ENCODE data around the gene FGGY. TPM values are rescaled to one million over a fixed set of nuclear protein-coding genes. Genes with fewer than 3 reads are reported as not detected.

Gene FGGY
- total and polyA plus RNA-seq, 2 donors (not counting 3 experiments of a cell fraction or from before 2014, with no cell fraction given) = 5.6 to 6.4 TPM

- TF ChIP-seq FOS (IDR thresholded peaks at IDR 0.05; ENCODE audit: borderline replicate concordance, insufficient read depth, low read length) (peak; percentile 80), MYC (IDR thresholded peaks at IDR 0.05; ENCODE audit: low read depth, low read length) (no peak), POLR2AphosphoS5 (IDR thresholded peaks at IDR 0.05; ENCODE audit: insufficient read depth, low read depth, low read length) (no peak), GATA2 (IDR thresholded peaks at IDR 0.05; ENCODE audit: insufficient read depth, insufficient read length, low read depth, low read length) (peak; percentile 70), JUN (IDR thresholded peaks at IDR 0.05; ENCODE audit: borderline replicate concordance, insufficient read depth, insufficient read length, low read depth) (peak; percentile 55)
- Histone ChIP-seq H3K9ac (replicated peaks; ENCODE audit: extremely low read depth, insufficient read depth, low read length) (no peak overlapping the region), H3K27ac (ENCODE audit: insufficient read depth, low read depth, low read length) (no peak overlapping the region), H3K4me3 (replicated peaks in 1 of 3; ENCODE audit: insufficient read depth in 1 of 3, low read depth in 1 of 3, low read length in 3 of 3) (no peak overlapping the region), H3K4me1 (ENCODE audit: control insufficient read depth, extremely low read depth, insufficient read depth, low read length) (peaks cover 20% of the 10 kb centered on the region), H3K9me1 (replicated peaks; ENCODE audit: control insufficient read depth, extremely low read depth, insufficient read depth, low read length) (no peaks in the 10 kb centered on the region), H3K9me3 (replicated peaks; ENCODE audit: control insufficient read depth, insufficient read depth, low read length) (no peaks in the 10 kb centered on the region), H2AFZ (ENCODE audit: low read depth, low read length) (peak overlapping the region; percentile 20), H3K27me3 (ENCODE audit: control insufficient read depth in 2 of 2, insufficient read depth in 2 of 2, low read length in 2 of 2) (no peaks in the 10 kb centered on the region), H3K79me2 (ENCODE audit: control insufficient read depth, insufficient read depth, low read length) (no peaks in the 10 kb centered on the region), H3K36me3 (ENCODE audit: control insufficient read depth in 2 of 2, extremely low read depth in 1 of 2, insufficient read depth in 2 of 2, low read length in 2 of 2) (no peaks in the 10 kb centered on the region), H4K20me1 (replicated peaks; ENCODE audit: control insufficient read depth, extremely low read depth, insufficient read depth, low read length) (no peaks in the 10 kb centered on the region), H3K4me2 (ENCODE audit: insufficient read depth, low read length) (no peak overlapping the region)
- BruUV-seq (replicated peaks) = no TSS peak
- ChIA-PET CTCF (interaction anchor here (2.9 kb wide), 1 partner anchor 15 kb away, joined by 7 read pairs; no protein-coding TSS in a partner anchor), POLR2A (no interaction called here)
- peak; percentile 13 for DNase-seq (ENCODE audit: low read depth, low spot score)
- intact Hi-C loops (cut with micrococcal nuclease) = loop anchor here (10.0 kb wide), 1 partner anchor 248 kb away; no protein-coding TSS in a partner anchor
- FAIRE-seq = no peak
- dilution Hi-C loops (cut with MboI; ENCODE audit: extremely low pct_ligation_motif_present, low sequenced_read_pairs) = no loop called here
Observed at GRCh38 chr1:59672851-59673572, 376.1 kb downstream of the FGGY start.

All from endothelial cell of umbilical vein (primary cell).